ENCODE results near the gene MYRF. TPM values are rescaled to one million over a fixed set of nuclear protein-coding genes. Genes with fewer than 3 reads are reported as not detected.

Gene MYRF
- total RNA-seq, 1 donor from 2014 or later, result 15.9 TPM

DNA sequence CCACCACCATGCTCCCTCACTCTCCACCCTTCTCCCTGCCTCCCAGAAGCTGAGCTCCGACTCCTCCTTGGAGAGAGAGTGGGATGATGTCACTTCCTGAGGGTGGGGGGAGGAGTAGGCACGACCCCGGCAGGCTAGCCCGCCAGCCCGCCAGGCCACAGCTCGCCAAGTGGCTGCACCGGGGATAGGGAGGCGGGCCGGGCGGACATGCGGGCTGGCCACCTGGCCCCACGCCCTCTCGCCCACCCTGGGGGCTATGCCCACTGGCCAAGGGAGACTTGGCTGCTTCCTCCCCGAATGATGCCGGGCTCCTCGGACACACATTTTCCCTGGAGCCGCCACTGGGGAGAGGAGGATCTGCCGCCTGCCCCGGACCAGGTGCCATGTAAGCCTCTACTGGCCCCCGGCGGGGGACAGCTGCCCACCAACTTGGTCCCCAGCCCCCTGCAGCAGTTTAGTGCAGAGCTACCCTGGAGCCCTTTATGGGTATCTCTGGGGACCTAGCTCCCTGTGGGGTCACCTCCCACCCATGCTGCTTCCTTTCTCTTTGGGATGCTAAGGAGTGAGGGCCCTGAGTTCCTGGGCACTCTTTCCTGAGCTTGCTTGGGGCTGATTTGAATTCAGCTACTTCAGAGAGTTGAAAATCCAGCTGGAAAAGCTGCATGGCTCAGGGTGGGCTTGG is 33.7 kb upstream of the MYRF start:
- DNase-seq (ENCODE audit: low spot score) (no peak), ATAC-seq (peak; percentile 18)

GRCh38 chr11:61719978-61720377 is 32.5 kb upstream of the MYRF start:
- DNase-seq (ENCODE audit: low spot score) (no peak), ATAC-seq (no peak)

GRCh38 chr11:61720597-61720996 is 31.8 kb upstream of the MYRF start:
- DNase-seq (ENCODE audit: low spot score) (no peak), ATAC-seq (no peak)

- ATAC-seq (no peak), DNase-seq (ENCODE audit: low spot score) (no peak)
Observed at GRCh38 chr11:61724437-61724836, 28.0 kb upstream of the MYRF start.

GRCh38 chr11:61725781-61726231 is 26.6 kb upstream of the MYRF start:
- DNase-seq (ENCODE audit: low spot score) (no peak), ATAC-seq (no peak)

DNA sequence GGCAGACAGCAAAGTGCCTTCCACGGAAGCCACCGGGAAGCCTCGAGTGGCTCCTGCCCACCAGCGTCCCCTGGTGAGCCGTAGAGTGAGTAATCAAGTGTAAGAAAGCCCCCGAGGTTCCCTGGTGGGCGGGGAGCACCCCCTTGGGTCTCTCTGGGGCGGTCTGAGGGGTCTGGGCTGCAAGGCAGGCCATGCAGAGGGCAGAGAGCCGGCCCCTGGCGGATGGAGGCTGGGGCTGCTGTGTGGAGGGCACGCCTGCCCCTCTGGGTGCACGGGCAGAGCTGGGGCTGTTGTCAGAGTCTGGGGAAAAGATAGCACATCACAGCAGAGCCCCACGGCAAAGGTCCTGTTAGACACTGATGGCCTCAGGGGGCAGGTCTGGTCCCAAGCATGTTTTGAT is 25.7 kb upstream of the MYRF start:
- DNase-seq (ENCODE audit: low spot score), result no peak

DNA sequence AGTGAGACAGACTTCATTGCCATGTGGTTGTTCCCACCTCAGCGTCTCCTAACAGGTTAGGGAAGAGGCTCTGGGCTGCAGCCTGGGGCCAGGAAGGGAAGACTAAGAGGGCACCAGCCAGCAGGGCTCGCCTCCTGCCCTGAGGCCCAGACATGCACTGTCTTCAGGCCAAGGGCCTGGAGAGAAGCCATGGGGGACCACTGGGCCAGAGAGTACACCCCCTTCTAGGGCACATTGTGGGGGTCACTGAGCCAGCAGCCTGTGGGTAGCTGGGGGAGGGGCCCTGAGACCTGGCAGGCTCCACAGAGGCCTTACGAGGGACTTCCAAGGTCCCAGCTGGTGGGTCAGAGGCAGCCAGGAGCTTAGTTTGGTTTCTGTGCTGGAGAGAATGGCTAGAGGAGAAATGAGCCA is 25.0 kb upstream of the MYRF start:
- no peak for DNase-seq (ENCODE audit: low spot score)
- ATAC-seq, result no peak

More for the DNA sequence above, 25.7 kb upstream of the MYRF start:
- no peak for ATAC-seq

- DNase-seq (ENCODE audit: low spot score) (no peak), ATAC-seq (no peak)
Observed at GRCh38 chr11:61728066-61728939, 24.1 kb upstream of the MYRF start.

GRCh38 chr11:61728940-61729219 is 23.6 kb upstream of the MYRF start:
- ATAC-seq (no peak), DNase-seq (ENCODE audit: low spot score) (no peak)

- ATAC-seq (no peak), DNase-seq (ENCODE audit: low spot score) (no peak)
Observed at GRCh38 chr11:61730240-61730994, 22.0 kb upstream of the MYRF start.

DNA sequence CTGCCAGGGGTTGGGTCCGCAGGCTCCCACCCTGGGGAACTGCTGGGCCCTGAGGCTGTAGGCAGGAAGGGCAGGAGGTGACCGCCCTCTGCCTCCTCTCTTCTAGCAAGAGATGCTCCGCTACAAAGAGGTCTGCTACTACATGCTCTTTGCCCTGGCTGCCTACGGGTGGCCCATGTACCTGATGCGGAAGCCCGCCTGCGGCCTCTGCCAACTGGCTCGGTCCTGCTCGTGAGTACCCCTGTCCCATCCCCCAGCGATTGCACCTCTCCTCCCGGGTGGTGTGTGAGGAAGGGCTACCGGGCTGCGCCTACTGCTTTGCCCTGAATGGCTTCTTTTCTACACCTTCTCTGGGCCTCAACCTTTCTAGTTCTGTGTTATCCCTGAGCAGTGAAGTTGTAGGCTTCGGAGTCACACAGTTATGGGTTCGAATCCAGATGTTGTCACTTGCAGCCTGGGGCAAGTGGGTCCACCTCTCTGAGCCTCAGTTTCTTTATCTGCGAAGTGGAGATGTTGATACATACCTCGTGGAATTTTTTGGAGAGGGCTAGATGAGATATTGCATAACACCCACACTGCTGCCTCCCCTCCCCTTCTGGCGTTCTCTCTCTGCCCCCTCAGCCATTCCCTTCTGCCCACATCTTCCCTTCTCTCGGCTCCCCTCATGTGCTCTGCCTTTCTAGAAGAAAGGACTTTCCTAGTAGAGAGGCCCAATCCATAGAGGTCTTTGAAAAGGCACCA is 21.1 kb upstream of the MYRF start:
- ATAC-seq (no peak), DNase-seq (ENCODE audit: low spot score) (no peak)

DNA sequence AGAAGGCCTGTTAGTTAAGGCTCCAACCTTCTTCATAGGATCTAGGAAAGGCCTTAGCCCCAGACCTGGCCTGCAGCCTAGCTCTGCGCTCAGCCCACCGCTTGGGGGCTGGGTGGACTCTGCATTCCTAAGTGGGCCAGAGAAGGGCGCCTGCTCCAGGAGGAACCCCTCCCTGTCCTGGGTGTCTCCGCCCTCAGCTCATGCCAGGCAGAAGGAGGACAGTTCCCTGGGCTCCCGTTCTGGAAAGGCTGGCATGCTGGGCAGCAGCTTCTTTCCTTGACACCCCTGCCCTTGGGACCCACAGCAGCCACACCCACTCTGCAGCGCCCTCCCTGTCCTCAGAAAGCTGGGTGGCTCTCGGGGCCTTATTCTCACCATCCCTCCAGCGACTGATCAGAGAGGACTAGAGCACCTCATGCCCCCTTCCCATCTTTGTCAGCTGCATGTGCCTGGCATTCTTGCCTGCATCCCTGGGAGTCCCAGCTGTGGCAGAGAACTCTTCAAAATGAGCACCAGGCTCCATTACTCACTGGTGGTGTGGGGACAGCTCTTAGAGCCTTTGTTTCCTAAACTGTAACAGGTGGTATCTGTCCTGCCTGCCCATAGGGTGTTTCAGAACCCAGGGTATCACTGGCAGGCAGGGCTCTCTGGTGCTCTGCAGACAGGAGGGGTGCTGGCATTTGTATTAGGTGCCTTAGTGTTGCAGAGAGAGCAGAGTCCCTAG is 20.3 kb upstream of the MYRF start:
- ATAC-seq (no peak), DNase-seq (ENCODE audit: low spot score) (no peak)

GRCh38 chr11:61732705-61733104 is 19.7 kb upstream of the MYRF start:
- ATAC-seq, result no peak

GRCh38 chr11:61733120-61733978 is 19.1 kb upstream of the MYRF start:
- peak; percentile 97 for ATAC-seq
- DNase-seq (ENCODE audit: low spot score), result peak; percentile 80

More at GRCh38 chr11:61732705-61733104, 19.7 kb upstream of the MYRF start:
- no peak for DNase-seq (ENCODE audit: low spot score)

DNA sequence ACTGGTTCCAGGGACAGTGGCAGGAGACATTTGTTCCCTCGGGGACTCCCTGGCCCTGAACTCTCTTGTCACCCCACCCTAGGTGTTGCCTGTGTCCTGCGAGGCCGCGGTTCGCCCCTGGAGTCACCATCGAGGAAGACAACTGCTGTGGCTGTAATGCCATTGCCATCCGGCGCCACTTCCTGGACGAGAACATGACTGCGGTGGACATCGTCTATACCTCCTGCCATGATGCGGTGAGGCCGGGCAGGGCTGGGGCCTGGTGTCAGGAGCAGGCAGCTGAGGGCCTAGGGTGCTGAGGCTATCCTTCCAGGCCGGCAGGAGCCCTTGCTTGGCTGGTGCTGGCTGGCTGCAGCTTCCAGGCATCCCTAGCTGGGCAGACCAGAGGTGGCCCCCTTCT is 17.7 kb upstream of the MYRF start:
- DNase-seq (ENCODE audit: low spot score), result no peak
- ATAC-seq, result no peak

- ATAC-seq, result no peak
- DNase-seq (ENCODE audit: low spot score), result no peak
Observed at GRCh38 chr11:61735391-61735790, 17.0 kb upstream of the MYRF start.

- DNase-seq (ENCODE audit: low spot score), result no peak
- ATAC-seq, result no peak
Observed at GRCh38 chr11:61736310-61736709, 16.1 kb upstream of the MYRF start.

- DNase-seq (ENCODE audit: low spot score) (no peak), ATAC-seq (no peak)
Observed at GRCh38 chr11:61737131-61737530, 15.3 kb upstream of the MYRF start.

DNA sequence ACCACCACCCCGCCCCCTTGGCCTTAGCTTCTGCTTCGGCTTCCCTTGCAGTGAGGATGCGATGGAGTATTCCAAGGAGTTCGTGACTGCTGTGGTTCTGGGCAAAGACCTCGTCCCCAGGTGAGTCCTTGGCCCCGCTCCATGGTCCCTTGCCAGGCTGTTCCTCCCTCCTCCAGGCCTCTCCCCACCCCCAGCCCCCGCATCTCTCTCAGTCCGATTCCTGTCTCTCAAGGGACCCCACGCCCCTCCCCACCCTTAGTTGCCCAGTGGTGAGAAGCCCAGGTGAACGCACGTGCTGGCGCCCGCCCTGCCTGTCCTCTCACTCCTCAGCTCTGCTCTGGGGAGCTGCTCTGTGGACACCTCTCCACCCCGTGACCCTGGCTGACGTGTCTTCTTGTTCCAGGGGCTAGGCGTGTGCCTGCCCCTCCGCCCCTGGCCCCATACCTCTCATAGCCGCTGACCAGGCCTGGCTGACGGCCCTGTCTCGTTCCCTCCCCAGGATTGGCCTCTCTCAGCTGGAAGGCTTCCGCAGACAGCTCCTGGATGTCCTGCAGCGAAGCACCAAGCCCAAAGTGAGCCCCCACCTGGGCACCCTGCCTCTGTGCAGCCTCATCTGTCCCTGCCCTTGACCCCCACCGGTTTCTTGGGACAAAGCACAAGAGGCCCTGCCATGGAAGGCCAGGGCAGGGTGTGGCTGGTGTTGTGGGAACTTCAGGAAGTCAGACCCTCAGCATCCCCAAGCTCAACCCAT is 14.6 kb upstream of the MYRF start:
- DNase-seq (ENCODE audit: low spot score) (no peak), ATAC-seq (no peak)

All from left lobe of liver (tissue), 2 donors.